HL-60/S4 (cell line): Measurements from ENCODE around the gene TEKT3.

Experiments
- in situ Hi-C: fragments of 300-500 bp; cut with MboI; formaldehyde crosslinking; loops from 2 replicates; pipeline ENCODE4 v1.14.3; 2022; ENCODE audit warnings: low sequenced_read_pairs

Gene TEKT3

DNA sequence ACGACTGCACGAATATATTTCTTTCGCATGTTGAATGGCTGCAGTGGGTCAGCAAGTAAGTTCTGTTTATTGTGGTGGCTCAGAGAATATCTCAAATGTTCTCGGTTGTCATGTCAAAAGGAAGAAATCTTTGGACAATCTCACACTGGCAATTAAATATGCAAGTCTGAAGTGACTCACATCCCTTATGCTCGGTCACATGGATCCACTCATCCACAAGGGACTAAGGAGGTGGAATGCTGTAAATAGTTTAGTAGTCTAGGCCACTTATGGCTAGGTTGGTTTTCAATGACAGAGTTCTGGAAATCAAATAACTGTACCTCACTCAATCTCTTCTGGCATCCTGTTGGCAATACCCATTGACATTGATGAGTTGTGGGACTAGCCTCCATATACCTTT lies 43.2 kb downstream of the TEKT3 start:
- in situ Hi-C loops = no loop called here

DNA sequence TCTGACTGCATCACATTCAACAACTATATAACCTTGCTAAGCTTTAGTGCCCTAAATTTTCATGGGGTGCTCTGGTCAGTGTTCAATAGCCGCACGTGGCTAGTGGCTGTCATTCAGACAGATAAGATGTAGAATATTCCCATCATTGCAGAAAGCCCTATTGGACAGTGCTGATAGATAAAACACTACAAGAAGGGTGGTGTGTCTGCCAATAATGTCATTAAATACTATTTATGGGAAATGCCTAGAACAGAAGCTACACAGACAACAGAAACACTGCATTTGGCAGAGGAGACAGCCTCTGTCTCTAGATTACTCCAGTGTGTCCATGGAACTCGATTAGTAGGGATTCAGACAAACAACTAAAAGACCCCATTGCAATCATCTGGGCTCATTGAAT lies 47.8 kb downstream of the TEKT3 start:
- in situ Hi-C loops = no loop called here

DNA sequence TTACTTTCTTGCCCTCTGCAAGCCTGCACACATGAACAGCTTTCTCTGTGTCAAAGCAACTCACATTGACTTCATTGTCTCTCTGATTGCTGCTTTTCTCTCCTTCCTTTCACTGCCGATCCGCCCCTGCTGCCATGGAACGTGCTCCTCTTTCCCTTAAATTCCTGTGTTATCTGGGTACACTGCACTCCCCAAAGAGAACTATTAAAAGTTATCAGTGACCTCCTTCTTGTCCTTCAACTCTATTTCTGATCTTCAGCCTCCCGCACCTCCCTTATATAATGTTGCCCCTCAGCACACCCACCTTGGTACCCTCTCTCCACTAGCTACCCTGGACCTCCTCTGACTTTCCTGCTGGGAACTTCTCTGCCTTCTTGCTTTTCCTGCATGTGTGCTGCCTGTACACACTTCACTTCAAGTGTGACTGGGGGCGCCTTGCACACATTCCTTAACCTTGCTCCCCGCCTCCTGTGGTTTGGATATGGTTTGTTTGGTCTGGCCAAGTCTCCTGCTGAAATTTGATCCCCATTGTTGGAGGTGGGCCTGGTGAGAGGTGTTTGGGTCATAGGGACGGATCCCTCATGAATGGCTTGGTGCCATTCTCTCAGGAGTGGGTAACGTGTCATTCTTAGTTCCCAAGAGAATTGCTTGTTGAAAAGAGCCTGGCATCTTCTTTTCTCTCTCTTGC lies 49.6 kb downstream of the TEKT3 start:
- in situ Hi-C loops = no loop called here

DNA sequence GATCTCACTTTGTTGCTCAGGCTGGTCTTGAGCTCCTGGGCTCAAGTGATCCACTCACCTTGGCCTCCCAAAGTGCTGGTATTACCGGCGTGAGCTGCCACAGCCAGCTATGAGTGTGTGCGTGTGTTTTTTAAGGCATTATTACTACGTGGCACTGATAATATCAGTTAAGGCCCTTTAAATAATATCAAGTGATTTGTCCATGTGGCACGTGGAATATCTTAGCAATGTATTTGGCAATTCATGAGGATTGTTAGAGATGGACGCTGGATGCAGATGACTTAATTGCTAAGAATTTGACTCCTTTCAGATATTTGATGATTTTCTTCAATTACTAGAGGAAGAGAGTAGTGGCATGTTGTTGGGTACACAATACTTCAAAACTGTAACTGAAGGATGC lies 50.8 kb downstream of the TEKT3 start:
- in situ Hi-C loops = no loop called here

- in situ Hi-C loops = no loop called here
Observed at GRCh38 chr17:15289285-15290183, 51.9 kb downstream of the TEKT3 start.

DNA sequence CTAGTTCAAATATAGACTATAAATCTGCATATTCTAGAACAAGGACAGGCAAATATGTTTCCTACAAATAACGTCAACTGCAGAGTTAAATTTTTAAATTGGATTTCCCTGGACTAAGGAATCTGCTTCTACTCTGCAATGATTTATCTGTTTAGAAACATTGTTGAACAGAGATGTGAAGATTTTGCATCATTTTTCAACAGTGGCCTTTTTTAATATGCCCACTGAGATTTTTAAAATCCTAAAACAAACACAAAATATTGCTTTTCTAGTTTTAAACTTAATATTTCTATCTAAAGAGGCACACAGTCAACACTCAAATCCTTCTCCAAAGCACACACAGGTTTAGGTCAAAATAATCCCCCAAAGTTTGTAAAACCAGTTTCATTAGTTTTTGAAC lies 52.5 kb downstream of the TEKT3 start:
- in situ Hi-C loops = no loop called here

- in situ Hi-C loops = no loop called here
Observed at GRCh38 chr17:15287538-15288267, 53.7 kb downstream of the TEKT3 start.

- in situ Hi-C loops = no loop called here
Observed at GRCh38 chr17:15285466-15285865, 55.9 kb downstream of the TEKT3 start.

- in situ Hi-C loops = no loop called here
Observed at GRCh38 chr17:15284537-15284936, 56.9 kb downstream of the TEKT3 start.

GRCh38 chr17:15284107-15284506 lies 57.3 kb downstream of the TEKT3 start:
- in situ Hi-C loops = no loop called here

DNA sequence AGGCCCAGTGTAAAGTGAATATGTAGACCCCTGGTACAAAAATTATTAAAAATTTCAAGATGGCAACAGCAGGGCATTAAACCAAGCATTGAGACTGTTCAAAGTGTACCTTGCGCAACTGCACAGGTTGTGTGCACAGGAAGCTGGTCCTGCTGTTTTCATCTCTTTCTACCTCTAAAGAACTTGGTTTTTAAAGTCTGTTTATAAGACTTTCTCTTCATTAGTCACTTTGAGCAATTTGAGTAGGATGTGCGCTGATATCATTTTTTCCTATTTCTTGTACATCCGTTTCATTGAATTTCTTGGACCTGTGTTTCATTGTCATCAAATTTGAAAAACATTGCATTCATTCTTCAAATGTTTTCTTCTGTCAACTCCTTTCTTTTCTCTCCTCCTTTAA lies 59.5 kb downstream of the TEKT3 start:
- in situ Hi-C loops = no loop called here

DNA sequence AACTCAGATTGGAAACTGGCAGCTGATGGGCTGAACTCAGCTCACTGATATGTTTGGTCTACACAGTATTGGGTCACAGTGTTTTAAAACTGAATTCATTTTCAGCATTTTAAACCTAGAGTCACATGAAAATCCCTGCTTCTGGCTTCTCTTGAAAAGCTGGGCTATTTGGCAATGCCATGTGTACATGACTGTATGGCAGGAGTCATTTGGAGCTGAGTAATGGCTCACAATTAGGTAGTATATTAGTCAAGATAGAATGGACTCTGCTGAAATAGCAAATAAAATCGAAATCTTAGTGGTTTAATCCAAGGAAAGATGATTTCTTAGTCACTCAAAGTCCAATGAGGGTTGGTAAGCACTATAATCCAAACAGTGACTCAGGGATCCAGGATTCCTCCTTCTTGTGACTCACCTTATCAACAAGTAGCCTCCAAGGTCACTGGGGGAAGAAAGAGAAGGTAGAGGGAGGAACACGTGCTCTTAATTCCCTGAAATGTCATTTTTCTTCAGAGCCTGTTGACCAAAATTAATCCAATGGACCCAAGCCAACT lies 62.4 kb downstream of the TEKT3 start:
- in situ Hi-C loops = no loop called here

GRCh38 chr17:15278380-15278779 lies 63.0 kb downstream of the TEKT3 start:
- in situ Hi-C loops = no loop called here

GRCh38 chr17:15274017-15274416 lies 67.4 kb downstream of the TEKT3 start:
- in situ Hi-C loops = loop anchor here (25.0 kb wide), 1 partner anchor 238 kb away; no protein-coding TSS in a partner anchor

DNA sequence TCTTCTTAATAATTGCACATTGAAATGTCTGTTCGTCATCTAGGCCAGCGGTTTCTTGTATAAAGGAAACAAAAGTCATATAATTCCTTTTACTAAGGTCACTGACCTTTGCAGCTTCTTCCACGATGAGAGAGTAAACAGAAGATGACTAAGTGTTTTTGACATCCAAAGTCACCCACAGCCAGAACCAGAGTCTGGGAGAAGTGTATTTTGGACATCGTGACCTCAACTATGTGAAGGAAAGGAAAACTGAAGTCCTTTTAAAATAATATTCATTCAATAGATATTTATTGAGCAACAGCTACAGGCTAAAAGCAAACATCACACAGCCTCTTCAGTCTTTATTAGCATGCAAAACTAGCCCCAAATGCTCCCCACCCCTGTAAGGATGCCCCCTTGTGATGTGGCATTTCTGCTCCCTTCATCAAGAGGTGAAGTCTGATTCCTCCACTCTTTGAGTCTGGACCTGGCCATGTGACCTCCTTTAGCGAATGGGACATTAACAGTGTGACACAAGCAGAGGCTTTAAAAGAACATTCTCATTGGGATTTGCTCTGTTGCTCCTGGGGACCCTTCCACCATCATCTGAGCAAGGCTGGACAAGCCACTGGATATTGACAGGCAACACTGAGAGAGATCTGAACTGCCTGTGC lies 68.1 kb downstream of the TEKT3 start:
- in situ Hi-C loops = loop anchor here (25.0 kb wide), 1 partner anchor 239 kb away; no protein-coding TSS in a partner anchor

DNA sequence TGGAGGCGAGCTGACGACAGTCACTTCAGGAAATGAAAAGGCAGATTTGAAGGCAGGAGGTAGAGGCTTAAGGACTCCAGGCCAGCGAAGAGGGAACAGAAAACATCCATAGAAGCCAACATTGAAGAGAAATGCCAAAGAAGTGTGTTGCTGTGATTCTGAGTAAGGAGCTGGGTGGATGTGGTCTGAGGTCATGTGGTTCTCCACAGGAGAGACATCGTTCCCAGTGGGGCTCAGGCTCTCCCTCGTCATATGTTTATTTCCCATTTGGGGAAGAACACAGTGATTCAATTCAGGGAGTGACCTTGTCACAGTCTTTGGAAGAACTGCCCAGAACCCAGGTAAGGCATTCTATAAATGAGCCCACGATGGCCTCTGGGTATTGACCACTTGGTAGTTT lies 69.7 kb downstream of the TEKT3 start:
- in situ Hi-C loops = loop anchor here (25.0 kb wide), 1 partner anchor 241 kb away; no protein-coding TSS in a partner anchor

DNA sequence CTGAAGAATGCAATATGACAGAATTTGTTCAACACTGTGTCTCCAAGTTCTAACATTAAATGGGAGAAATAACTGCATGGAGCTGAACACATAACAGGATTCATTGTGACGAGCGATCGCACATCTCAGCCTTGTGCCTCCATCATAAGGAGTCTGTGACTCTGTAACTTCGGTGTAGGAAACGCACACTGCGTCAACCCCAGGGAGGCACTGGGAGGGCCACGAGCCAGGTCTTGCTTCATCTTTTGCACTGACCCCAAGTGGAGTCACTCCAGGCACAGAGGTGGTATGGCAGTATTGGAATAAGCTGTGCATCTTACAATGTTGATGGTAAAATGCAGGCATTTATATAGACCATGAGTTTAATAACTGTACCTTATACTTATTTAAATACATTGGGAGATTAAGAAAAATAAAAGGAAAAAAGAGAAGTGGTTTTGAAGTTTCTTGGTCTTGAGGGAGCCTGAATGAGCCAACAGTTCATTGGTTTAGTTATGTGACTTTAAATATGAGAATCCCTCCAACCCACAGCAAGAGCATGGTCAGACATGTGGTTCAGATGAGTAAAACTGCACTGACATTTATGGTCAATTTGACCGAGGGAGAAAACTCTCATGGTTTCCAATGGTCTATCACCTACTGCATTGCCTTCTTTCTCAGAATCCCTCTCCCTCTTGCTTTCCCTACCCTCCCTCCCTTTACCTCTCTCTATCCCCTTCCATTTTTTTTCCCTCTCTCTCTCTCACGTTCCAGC lies 70.6 kb downstream of the TEKT3 start:
- in situ Hi-C loops = loop anchor here (25.0 kb wide), 1 partner anchor 241 kb away; no protein-coding TSS in a partner anchor

DNA sequence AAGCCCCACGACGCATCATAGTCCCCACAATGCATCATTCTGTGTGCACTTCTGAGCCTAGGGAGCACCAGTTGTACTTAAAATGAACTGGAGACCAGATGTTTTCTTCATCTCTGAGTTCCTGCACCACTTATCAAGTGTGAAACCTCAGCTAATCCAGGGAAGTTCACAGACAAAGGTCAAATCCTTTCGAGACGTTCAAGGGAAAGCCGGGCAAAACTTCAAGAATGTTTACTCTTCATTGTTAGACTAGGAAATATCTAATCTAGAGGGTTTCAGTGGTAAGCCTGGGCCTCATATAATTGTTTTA lies 71.7 kb downstream of the TEKT3 start:
- in situ Hi-C loops = loop anchor here (25.0 kb wide), 1 partner anchor 243 kb away; no protein-coding TSS in a partner anchor

DNA sequence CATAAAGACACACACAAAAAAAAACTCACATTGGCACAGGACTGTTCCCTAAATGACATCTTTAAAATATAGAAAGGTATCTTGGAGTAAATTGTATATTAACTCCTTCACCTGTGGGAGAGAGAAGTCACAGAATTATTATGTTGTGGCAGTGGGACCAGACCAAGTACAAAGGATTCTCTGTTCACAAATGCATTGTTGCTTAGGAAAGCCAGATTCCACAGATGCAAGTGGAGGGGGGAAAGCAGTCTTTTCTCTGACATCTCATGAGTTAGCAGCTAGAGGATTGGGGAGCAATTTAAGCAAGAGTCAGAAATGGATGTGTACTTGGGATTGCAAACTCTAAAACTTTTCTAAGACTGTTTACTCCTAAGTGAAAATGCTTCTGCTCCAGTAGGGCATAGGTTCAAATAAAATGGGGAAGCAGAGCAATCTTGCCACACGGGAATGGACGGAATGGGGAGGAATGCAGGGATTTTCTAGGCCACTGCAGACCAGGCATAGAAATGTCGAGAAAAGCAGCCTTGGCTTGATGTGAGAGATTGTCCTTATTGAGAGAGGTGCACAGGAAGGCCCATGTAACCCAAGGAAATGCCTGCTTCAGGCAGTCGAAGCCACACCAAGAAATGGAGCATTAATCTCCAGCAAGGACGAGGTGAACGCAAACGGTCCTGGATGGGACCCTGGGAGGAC lies 72.2 kb downstream of the TEKT3 start:
- in situ Hi-C loops = loop anchor here (25.0 kb wide), 1 partner anchor 243 kb away; no protein-coding TSS in a partner anchor
